OCI-LY7 (cell line): ENCODE results near the gene THAP4. TPM values are rescaled to one million over a fixed set of nuclear protein-coding genes. Genes with fewer than 3 reads are reported as not detected.

Source experiments
- BruUV-seq: library from RNA; stranded (reverse); fragments of 400-500 nt; replicated peaks from 2 replicates; lab custom pipeline; 2021; lab: Mats Ljungman, UMichigan
- CTCF ChIA-PET: fragments of 300-600 bp; sonication (Branson Sonifier 250); formaldehyde crosslinking; loops from one replicate; lab custom pipeline; 2022; ENCODE audit warnings: antibody characterized with exemption; ENCODE audit not compliant: unreplicated experiment; lab: Charles Lee
- POLR2A ChIA-PET: fragments of 300-600 bp; sonication (Branson Sonifier 250); formaldehyde crosslinking; loops from one replicate; lab custom pipeline; 2022; ENCODE audit warnings: antibody characterized with exemption; lab: Charles Lee
- DNase-seq: peaks from one replicate; pipeline ENCODE4 v3.0.0-alpha.2; 2015; ENCODE audit warnings: low spot score
- H2AFZ ChIP-seq: fragments of 200-600 bp; sonication (generic), shearing (Covaris generic); 2 replicates; pipeline ENCODE4 v1.6.1; 2014; ENCODE audit warnings: mild to moderate bottlenecking, antibody characterized with exemption, low read length, moderate library complexity
- H3K27ac ChIP-seq: fragments of 200-600 bp; sonication (generic); 2 replicates; pipeline ENCODE4 v1.5.1; 2014; ENCODE audit warnings: mixed run types, low read depth, mild to moderate bottlenecking, moderate library complexity, low read length, inconsistent platforms; ENCODE audit not compliant: poor library complexity, severe bottlenecking
- H3K36me3 ChIP-seq: fragments of 200-600 bp; sonication (generic); 2 replicates; pipeline ENCODE4 v1.6.1; 2014; ENCODE audit warnings: mild to moderate bottlenecking, antibody characterized with exemption, low read length, moderate library complexity, mixed read lengths; ENCODE audit not compliant: insufficient read depth
- H3K4me1 ChIP-seq: fragments of 200-600 bp; sonication (generic); 2 replicates; pipeline ENCODE4 v1.5.1; 2014; ENCODE audit warnings: mild to moderate bottlenecking, low read length; ENCODE audit not compliant: insufficient read depth, poor library complexity, severe bottlenecking
- H3K4me2 ChIP-seq: fragments of 200-600 bp; sonication (generic); 2 replicates; pipeline ENCODE4 v1.6.1; 2014; ENCODE audit warnings: mild to moderate bottlenecking, low read length
- H3K4me3 ChIP-seq: fragments of 200-600 bp; sonication (generic); 2 replicates; pipeline ENCODE4 v1.5.1; 2014; ENCODE audit warnings: mild to moderate bottlenecking, low read depth, low read length; ENCODE audit not compliant: poor library complexity, severe bottlenecking
- H3K79me2 ChIP-seq: fragments of 200-600 bp; sonication (generic); 2 replicates; pipeline ENCODE4 v1.6.1; 2016; ENCODE audit warnings: low read depth, mild to moderate bottlenecking, low read length, moderate library complexity, mixed read lengths; ENCODE audit not compliant: insufficient read depth
- H3K9me2 ChIP-seq: fragments of 200-600 bp; sonication (generic); 2 replicates; pipeline ENCODE4 v1.6.1; 2016; ENCODE audit warnings: mild to moderate bottlenecking, low read length, mixed read lengths; ENCODE audit not compliant: insufficient read depth
- H3K9me3 ChIP-seq: fragments of 200-600 bp; sonication (generic); 2 replicates; pipeline ENCODE4 v1.6.1; 2014; ENCODE audit warnings: mild to moderate bottlenecking, mixed run types, low read length, mixed read lengths
- H4K20me1 ChIP-seq: fragments of 200-600 bp; sonication (generic); 2 replicates; pipeline ENCODE4 v1.6.1; 2014; ENCODE audit warnings: mild to moderate bottlenecking, antibody characterized with exemption, low read length, moderate library complexity, mixed read lengths; ENCODE audit not compliant: insufficient read depth
- CTCF ChIP-seq: fragments of 200-600 bp; sonication (generic); conservative IDR thresholded peaks from 2 replicates; pipeline ENCODE4 v1.5.1; 2014; ENCODE audit warnings: mild to moderate bottlenecking, antibody characterized with exemption, low read length, moderate library complexity, mixed read lengths
- EZH2phosphoT487 ChIP-seq: fragments of 200-600 bp; sonication (generic); IDR thresholded peaks from 2 replicates; pipeline ENCODE4 v1.6.1; 2018; ENCODE audit warnings: low read depth, borderline replicate concordance, mild to moderate bottlenecking, mixed run types, antibody characterized with exemption, low read length, moderate library complexity, mixed read lengths
- intact Hi-C: fragments of 100-400 bp; cut with micrococcal nuclease; formaldehyde crosslinking; loops from one replicate; pipeline ENCODE4 v1.10.0; 2022; ENCODE audit not compliant: unreplicated experiment
- total RNA-seq, 2 experiments: library from RNA; depleted of rRNA in 1 of 2; stranded (reverse); fragments of >200 nt in 1 of 2; shearing (Covaris generic) in 1 of 2; gene quantifications; 2 replicates each; pipeline ENCODE4 v1.2.3, GENCODE V29; 2014 to 2022

The THAP4 gene
- total RNA-seq, 2 experiments from 2014 or later: 61.6 to 65.6 TPM

- Histone ChIP-seq H4K20me1 (no peaks in the 10 kb centered on the region), H2AFZ (no peak overlapping the region), H3K9me3 (no peaks in the 10 kb centered on the region), H3K36me3 (peaks cover 67% of the 10 kb centered on the region), H3K4me3 (no peak overlapping the region), H3K9me2 (no peaks in the 10 kb centered on the region), H3K79me2 (peaks cover 12% of the 10 kb centered on the region; the same call in 1 of the 2 replicates), H3K4me1 (no peaks in the 10 kb centered on the region), H3K4me2 (no peak overlapping the region), H3K27ac (no peak overlapping the region)
- intact Hi-C loops: no loop called here
- no peak for DNase-seq
- no TSS peak for BruUV-seq
- TF ChIP-seq CTCF (no peak), EZH2phosphoT487 (no peak)
- ChIA-PET CTCF (no interaction called here), POLR2A (no interaction called here)
Observed at GRCh38 chr2:241653210-241653750, 16.3 kb upstream of the THAP4 start.

GRCh38 chr2:241652722-241653121 is 15.8 kb upstream of the THAP4 start:
- Histone ChIP-seq H2AFZ (no peak overlapping the region), H3K79me2 (peaks cover 18% of the 10 kb centered on the region; the same call in 1 of the 2 replicates), H3K36me3 (peaks cover 63% of the 10 kb centered on the region), H4K20me1 (no peaks in the 10 kb centered on the region), H3K4me2 (no peak overlapping the region), H3K9me3 (no peaks in the 10 kb centered on the region), H3K27ac (no peak overlapping the region), H3K4me1 (no peaks in the 10 kb centered on the region), H3K4me3 (no peak overlapping the region), H3K9me2 (no peaks in the 10 kb centered on the region)
- POLR2A ChIA-PET: no interaction called here
- DNase-seq: no peak
- intact Hi-C loops: no loop called here
- CTCF ChIA-PET: no interaction called here
- no TSS peak for BruUV-seq
- TF ChIP-seq CTCF (no peak), EZH2phosphoT487 (no peak)

- H3K4me1 ChIP-seq: no peaks in the 10 kb centered on the region
- H4K20me1 ChIP-seq: no peaks in the 10 kb centered on the region
- H3K36me3 ChIP-seq: peaks cover 60% of the 10 kb centered on the region
- no peaks in the 10 kb centered on the region for H3K9me2 ChIP-seq
- intact Hi-C loops: no loop called here
- POLR2A ChIA-PET: no interaction called here
- no peaks in the 10 kb centered on the region for H3K9me3 ChIP-seq
- H3K79me2 ChIP-seq: peaks cover 22% of the 10 kb centered on the region; the same call in 1 of the 2 replicates
- BruUV-seq: no TSS peak
- H3K4me3 ChIP-seq: no peak overlapping the region
- no peak overlapping the region for H3K4me2 ChIP-seq
- TF ChIP-seq CTCF (no peak), EZH2phosphoT487 (no peak)
- CTCF ChIA-PET: no interaction called here
- H2AFZ ChIP-seq: no peak overlapping the region
- DNase-seq: no peak
- H3K27ac ChIP-seq: no peak overlapping the region
Observed at GRCh38 chr2:241652142-241652541, 15.2 kb upstream of the THAP4 start.
